GM12891 (cell line): ENCODE measurements around the gene AHRR.

Experiments
- PAX5 ChIP-seq: IDR thresholded peaks from 2 replicates; pipeline ENCODE4 v1.6.1; 2011; ENCODE audit warnings: low read length, moderate library complexity, mild to moderate bottlenecking; ENCODE audit not compliant: insufficient read depth, severe bottlenecking
- POLR2A ChIP-seq: IDR thresholded peaks from 2 replicates; pipeline ENCODE4 v1.6.1; 2011; ENCODE audit warnings: low read depth, low read length, control low read depth
- POLR2AphosphoS5 ChIP-seq: IDR thresholded peaks from 2 replicates; pipeline ENCODE4 v1.6.1; 2011; ENCODE audit warnings: low read depth, low read length, control low read depth
- POU2F2 ChIP-seq: IDR thresholded peaks from 2 replicates; pipeline ENCODE4 v1.6.1; 2011; ENCODE audit warnings: low read depth, mild to moderate bottlenecking, control low read depth, low read length, moderate library complexity
- SPI1 ChIP-seq: IDR thresholded peaks from 2 replicates; pipeline ENCODE4 v1.6.1; 2011; ENCODE audit warnings: low read depth, low read length, control low read depth
- TAF1 ChIP-seq: IDR thresholded peaks from 2 replicates; pipeline ENCODE4 v1.6.1; 2011; ENCODE audit warnings: low read depth, low read length, control low read depth

- TF ChIP-seq POLR2AphosphoS5 (no peak), POLR2A (no peak), TAF1 (no peak), SPI1 (peak; percentile 59), POU2F2 (no peak), PAX5 (no peak)
These were observed 8.3 kb downstream of the AHRR start for GRCh38 chr5:329768-330167.
